Left cardiac atrium (tissue), 4 donors: ENCODE measurements around the gene IDH3A. TPM values are rescaled to one million over a fixed set of nuclear protein-coding genes. Genes with fewer than 3 reads are reported as not detected.

Experiments used
- ATAC-seq, 2 donors: fragments of 200-7000 bp; cut with Tn5 transposase; one replicate each; pipeline ENCODE4 v1.9.1; 2020; ENCODE audit warnings: mild to moderate bottlenecking in 2 of 2, moderate library complexity in 2 of 2
- DNase-seq: peaks from one replicate; pipeline ENCODE4 v3.0.0-alpha.2; 2020
- intact Hi-C, 2 donors: fragments of 100-400 bp; cut with DNase I; formaldehyde crosslinking; loops; one replicate each; pipeline versions ENCODE4 v1.14.1 to v1.15.1; 2022 to 2023
- total RNA-seq, 2 donors: library from RNA; stranded (reverse); fragmentation: NEBNext Ultra II Directional; extraction: Animal tissue kit (Norgen Biotek cat#: 25700); gene quantifications; one replicate each; pipeline ENCODE4 v1.2.1, GENCODE V29; 2021
- donor health status: DM: no; HTN: yes; CAD: no.
- donor health status: DM: no; HTN: yes; CAD: no; lungs with severe emphysema.
- donor health status: DM: yes; HTN: yes; CAD: no.
- donor health status: Dilated cardiomyopathy.

The IDH3A gene
- total RNA-seq, 2 donors from 2014 or later = 353 to 512 TPM

DNA sequence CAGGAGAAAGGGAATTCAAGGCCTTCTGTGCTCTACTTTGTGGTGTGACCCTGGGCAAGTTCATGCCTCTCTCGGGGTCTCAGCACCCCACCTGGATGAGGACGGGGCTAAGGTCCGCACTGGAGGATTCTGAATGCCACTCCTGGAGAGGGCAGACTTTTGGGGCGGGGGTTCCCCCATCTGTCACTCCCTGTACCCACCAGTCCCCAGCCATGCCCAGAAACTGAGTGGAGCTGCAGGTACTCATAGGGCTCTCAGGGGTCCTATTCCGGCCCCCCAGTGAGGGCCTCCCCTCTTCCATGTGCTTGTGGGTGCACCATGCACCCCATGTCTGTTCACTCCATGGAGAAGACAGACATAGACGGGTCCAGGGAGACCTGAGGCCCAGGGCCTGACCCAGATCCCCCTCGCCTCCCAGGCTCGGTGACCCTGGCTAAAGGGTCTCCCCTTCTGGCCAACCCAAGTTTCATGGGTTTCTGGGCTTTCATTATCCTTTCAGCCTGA is 59.2 kb downstream of the IDH3A start:
- DNase-seq (no peak), ATAC-seq (no peak)
- intact Hi-C loops = no loop called here

DNA sequence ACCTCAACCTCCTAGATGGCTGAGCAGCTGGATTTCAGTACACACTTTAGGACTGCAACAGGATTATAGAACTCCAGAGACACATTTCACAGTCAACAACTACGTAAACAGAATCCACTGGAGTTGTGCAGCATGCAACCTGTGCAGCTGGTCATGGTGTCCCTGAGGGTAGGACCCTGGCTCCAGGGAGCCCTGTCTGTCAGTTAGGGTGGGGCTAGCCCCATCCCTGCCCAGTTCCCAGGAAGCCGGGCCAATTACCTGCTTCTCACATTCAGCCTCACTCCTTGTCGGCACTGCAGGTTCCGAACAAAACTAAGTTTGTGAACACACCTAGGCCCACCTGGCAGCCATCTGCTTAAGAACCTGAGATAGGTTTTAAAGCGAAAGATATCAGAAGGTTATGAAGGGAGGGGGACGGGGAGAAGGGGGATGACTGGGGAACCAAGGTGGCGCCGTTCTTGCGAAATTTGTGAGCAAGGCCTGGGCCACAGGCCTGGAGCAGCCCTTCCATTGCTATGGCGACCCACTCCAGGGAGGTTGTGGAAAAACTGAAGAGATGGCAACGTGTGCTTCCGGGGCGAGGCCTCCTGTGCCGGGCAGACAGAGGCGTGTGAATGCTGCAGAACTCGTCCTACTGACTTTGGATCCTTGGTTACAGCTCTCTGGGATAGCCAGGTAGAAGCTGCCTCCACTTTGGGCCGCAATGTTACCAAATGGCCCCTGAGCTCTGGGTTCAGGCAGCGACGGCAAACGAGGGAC is 59.9 kb downstream of the IDH3A start:
- no peak for DNase-seq
- intact Hi-C loops = no loop called here
- no peak for ATAC-seq

DNA sequence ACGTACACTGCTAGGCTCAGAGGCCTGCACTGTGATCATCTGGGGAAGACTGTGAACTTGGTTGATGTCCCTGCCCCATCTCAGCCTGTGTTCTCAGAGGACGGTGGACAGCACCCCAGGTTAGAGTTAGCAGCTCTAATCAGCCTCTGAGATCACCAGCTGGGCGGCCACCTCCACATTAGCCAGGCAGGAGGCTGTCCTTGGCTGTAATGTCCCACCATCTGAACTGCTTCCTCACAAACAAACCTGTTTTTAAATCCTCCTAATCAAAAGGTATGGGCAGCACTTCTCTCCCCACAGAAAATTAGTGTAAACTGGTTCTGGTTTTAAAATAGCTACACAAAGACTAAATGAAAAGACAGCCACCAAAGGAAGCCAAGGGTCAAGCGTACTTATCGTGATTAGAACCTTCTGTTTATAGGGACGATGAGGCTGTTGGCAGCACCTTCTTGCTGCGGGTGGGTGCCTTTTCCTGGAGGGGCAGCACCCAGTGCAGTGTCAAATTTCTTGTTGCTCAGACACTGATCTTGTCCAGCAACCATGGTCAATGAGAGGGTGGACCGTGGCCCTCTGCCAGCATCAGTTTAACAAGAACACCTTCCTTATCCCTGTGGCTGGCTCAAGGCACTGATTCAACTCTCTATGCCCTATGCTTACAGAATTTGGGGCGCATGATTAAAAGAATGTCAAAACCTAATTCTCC is 60.6 kb downstream of the IDH3A start:
- intact Hi-C loops = no loop called here
- DNase-seq (peak; percentile 71), ATAC-seq (peak; percentile 27 to 73)

- intact Hi-C loops = no loop called here
- DNase-seq (no peak), ATAC-seq (no peak)
These were observed 61.2 kb downstream of the IDH3A start for GRCh38 chr15:78210349-78210717.

DNA sequence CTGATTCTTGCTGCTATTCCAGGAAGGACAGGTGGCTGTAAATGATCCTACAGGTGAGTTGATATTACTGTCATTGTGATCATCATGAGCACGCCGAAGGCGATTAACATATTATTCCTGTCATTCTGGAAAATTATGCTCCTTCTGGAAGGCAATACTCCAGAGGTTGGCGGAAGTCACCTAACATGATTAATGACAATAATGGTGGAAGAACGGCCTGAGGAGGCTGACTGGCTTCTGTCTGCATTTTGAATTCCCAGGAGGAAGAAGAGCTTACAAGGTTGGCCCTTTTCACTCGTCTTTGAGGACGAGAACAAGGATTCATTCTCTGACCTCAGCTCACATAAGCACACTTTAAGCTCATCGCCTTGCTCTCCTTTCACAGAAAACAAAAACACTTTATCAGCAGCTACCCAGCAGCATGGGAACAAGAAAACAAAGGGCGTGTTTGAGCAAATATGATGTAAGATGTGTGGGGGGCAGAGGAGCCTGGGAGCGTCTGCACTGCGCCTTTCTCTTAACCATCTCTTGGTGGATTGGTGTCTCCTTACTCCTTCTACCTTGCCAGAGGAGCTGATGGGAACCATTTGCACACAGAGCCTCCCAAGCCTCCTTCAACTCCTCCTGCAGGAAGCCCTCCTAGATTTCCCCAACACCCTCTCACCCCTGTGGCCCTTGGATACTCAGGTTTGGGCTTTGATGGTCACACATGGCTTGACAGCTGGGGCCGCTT is 62.2 kb downstream of the IDH3A start:
- intact Hi-C loops = no loop called here
- no peak for ATAC-seq

DNA sequence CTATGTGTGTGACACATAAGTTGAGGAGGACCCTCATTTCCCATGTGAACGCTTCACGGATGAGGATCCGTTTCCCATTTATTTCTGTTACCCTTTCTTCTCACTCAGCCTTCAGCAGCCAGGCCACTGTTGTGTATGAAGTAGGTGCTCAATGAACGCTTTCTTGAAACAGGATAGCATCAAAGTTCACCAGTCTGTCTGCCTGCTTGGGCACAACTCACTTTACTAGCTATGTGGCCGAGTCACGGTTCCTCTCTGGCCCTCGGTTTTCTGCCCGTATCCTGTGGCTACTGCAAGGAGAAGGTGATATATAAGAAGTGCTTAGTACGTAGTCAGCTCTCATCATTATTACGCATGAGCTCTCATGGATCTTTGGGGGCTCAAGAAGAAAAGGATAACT is 62.8 kb downstream of the IDH3A start:
- no peak for ATAC-seq
- intact Hi-C loops = no loop called here
- DNase-seq = no peak

More for the DNA sequence above, 62.2 kb downstream of the IDH3A start:
- DNase-seq = no peak

- ATAC-seq = peak; percentile 56 to 83
- DNase-seq = peak; percentile 81
- intact Hi-C loops = no loop called here
These were observed 63.6 kb downstream of the IDH3A start for GRCh38 chr15:78212546-78213424.

- intact Hi-C loops = no loop called here
- ATAC-seq (no peak), DNase-seq (no peak)
These were observed 64.2 kb downstream of the IDH3A start for GRCh38 chr15:78213425-78213750.

DNA sequence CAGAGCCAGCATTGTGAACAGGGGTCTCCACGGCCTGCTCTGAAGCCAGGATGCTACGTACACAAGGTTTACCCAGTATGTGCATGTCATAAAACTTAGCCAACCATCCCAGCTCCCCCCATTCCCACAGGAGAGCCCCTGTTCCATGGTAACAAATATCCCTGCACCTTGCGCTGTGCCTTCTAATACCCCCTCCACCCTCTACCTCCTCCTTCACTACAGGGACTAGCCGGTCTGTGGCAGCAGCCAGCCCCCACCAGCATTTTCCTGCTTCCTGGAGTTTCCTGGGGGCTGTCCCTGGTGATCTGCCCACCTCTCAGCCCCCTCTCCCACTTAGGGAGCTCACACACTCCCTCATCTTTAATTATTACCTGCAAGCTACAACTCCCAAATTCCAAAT is 64.8 kb downstream of the IDH3A start:
- DNase-seq (no peak), ATAC-seq (no peak)
- intact Hi-C loops = no loop called here

GRCh38 chr15:78216276-78217104 is 67.3 kb downstream of the IDH3A start:
- intact Hi-C loops = no loop called here
- peak; percentile 79 for DNase-seq

DNA sequence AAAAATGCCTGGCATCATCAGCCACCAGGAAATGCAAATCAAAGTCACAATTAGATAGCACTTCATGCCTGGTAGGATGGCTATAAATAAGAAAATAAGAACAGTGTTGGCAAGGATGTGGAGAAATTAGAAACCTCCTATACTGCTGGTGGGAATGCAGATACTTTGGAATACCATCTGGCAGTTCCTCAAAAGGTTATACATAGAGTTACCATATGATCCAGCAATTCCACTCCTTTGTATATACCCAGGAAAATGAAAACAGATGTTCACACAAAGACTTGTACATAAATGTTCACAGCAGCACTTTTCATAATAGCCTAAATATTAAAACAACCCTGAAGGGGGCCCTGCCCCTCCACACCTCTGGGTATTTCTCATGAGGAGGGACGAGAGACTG is 71.6 kb downstream of the IDH3A start:
- DNase-seq (no peak), ATAC-seq (no peak)
- intact Hi-C loops = no loop called here

More at GRCh38 chr15:78216276-78217104, 67.3 kb downstream of the IDH3A start:
- peak; percentile 87 to 90 for ATAC-seq

Other genes starting within 250 kb of the IDH3A start
- 10 to 100 TPM; 20.5 to 23.7 TPM for gene TBC1D2B, start 71.7 kb upstream of the IDH3A start, total RNA-seq
- not detected for gene SH2D7, start 56.8 kb upstream of the IDH3A start, total RNA-seq
- 10 to 100 TPM; 50.3 to 66.9 TPM for gene CIB2, start 17.9 kb upstream of the IDH3A start, total RNA-seq
- under 1 TPM; 0.29 to 0.32 TPM for gene ACSBG1, start 85.2 kb downstream of the IDH3A start, total RNA-seq
- gene DNAJA4, start 115.2 kb downstream of the IDH3A start, total RNA-seq = 100 to 1,000 TPM; 116 to 171 TPM
- gene SKIC8, start 150.2 kb downstream of the IDH3A start, total RNA-seq = 10 to 100 TPM; 27.1 to 35.5 TPM
- not detected for gene CRABP1, start 191.0 kb downstream of the IDH3A start, total RNA-seq